PFSK-1 (cell line): Measurements from ENCODE around the gene NCAM1.

Experiments used
- POLR2AphosphoS5 ChIP-seq: IDR thresholded peaks from 2 replicates; pipeline ENCODE4 v1.6.1; 2012; ENCODE audit warnings: low read depth, mild to moderate bottlenecking, control low read depth, low read length, moderate library complexity
- REST ChIP-seq, 2 experiments: IDR thresholded peaks; 2 replicates each; pipeline versions ENCODE4 v1.6.1 to v1.8.0; 2011 to 2012; ENCODE audit warnings: low read depth in 2 of 2, low read length in 2 of 2, control low read depth in 1 of 2, inconsistent platforms in 1 of 2, mild to moderate bottlenecking in 1 of 2, moderate library complexity in 1 of 2; ENCODE audit not compliant: insufficient read depth in 1 of 2
- SIN3A ChIP-seq: IDR thresholded peaks from 2 replicates; pipeline ENCODE4 v1.6.1; 2012; ENCODE audit warnings: mild to moderate bottlenecking, low read length, moderate library complexity, borderline replicate concordance; ENCODE audit not compliant: insufficient read depth
- TAF1 ChIP-seq: IDR thresholded peaks from 2 replicates; pipeline ENCODE4 v1.6.1; 2012; ENCODE audit warnings: low read length, control low read depth, borderline replicate concordance; ENCODE audit not compliant: insufficient read depth

GRCh38 chr11:112933970-112934369 is 27.2 kb upstream of the NCAM1 start:
- TF ChIP-seq POLR2AphosphoS5 (no peak), TAF1 (no peak), SIN3A (no peak), REST (IDR thresholded peaks at IDR 0.05; ENCODE audit: insufficient read depth in 1 of 2, low read depth in 2 of 2, low read length in 2 of 2) (no peak)
